GM20000 (cell line): Measurements from ENCODE around the gene RAB11FIP4.

Source experiments
- DNase-seq: peaks from one replicate; pipeline ENCODE4 v3.0.0; 2012; ENCODE audit warnings: low spot score
- TF ChIP-seq, protein P1 (sequence below): IDR thresholded peaks from 2 replicates; pipeline ENCODE4 v1.5.1; 2012; ENCODE audit warnings: mild to moderate bottlenecking, control low read depth; ENCODE audit errors: extremely low read depth, missing control alignments

RAB11FIP4 gene

GRCh38 chr17:31489295-31490018 lies 98.0 kb downstream of the RAB11FIP4 start:
- TF ChIP-seq, protein P1, sequence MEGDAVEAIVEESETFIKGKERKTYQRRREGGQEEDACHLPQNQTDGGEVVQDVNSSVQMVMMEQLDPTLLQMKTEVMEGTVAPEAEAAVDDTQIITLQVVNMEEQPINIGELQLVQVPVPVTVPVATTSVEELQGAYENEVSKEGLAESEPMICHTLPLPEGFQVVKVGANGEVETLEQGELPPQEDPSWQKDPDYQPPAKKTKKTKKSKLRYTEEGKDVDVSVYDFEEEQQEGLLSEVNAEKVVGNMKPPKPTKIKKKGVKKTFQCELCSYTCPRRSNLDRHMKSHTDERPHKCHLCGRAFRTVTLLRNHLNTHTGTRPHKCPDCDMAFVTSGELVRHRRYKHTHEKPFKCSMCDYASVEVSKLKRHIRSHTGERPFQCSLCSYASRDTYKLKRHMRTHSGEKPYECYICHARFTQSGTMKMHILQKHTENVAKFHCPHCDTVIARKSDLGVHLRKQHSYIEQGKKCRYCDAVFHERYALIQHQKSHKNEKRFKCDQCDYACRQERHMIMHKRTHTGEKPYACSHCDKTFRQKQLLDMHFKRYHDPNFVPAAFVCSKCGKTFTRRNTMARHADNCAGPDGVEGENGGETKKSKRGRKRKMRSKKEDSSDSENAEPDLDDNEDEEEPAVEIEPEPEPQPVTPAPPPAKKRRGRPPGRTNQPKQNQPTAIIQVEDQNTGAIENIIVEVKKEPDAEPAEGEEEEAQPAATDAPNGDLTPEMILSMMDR: no peak
- no peak for DNase-seq

- no peak for DNase-seq
- TF ChIP-seq, protein P1: no peak
Measured at GRCh38 chr17:31490019-31490650, 98.7 kb downstream of the RAB11FIP4 start.

- DNase-seq: no peak
- TF ChIP-seq, protein P1: no peak
Measured at GRCh38 chr17:31490671-31491375, 99.3 kb downstream of the RAB11FIP4 start.

DNA sequence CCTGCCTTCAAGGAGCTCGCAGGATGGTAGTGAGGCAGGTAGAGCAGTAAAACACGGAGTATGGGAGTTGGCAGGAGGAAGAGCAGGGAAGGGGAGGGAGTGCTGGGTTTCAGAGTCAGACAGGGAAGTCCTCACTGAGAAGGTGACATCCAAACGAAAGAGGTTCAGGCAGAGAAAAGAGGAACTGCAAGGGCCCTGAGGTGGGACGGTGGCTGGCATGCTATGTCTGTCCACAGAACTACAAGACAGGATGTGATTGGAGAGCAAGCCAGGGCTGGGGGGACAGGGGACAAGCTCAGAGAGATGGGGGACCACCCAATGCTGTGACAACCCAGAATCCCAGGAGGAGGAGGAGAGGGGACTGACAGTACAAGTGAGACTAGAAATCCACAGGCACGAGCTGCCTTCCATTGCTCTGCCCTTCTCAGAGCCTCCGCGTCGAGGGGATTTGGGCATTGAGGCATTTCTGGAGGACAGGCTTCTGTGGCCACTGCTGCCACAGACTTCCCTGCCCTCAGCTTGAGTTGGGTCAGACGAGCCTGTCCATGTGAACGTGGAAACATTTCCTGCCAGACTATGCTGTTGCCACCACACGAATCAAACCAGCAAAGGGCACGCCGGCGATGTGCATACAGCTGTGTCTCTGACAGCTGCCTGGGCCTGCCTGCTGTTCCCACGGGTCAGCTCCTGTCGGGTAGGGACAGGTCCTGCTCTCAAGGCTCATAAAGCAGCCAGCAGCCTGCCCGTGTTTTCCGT lies 100.1 kb downstream of the RAB11FIP4 start:
- TF ChIP-seq, protein P1: no peak
- peak; percentile 72 for DNase-seq

DNA sequence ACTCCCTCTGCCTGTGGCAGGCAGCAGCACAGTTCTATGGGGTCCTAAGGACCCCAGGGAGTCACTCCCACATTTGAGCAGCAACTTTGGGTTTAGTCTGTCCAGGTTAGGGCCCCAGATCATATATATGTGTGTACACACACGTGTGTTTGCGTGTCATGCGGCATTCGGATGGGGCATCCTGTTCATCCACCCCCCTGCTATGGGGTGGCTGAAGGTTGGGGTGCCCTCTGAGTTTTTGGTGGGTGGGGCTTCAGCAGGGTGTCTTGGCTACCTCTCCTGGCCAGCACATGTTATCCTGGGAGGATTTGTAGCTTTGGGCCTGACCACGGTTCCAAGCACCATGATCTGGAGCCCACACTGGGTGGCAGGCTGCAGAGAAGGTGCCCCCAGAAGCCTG lies 100.7 kb downstream of the RAB11FIP4 start:
- no peak for DNase-seq
- TF ChIP-seq, protein P1: no peak

GRCh38 chr17:31492880-31493655 lies 101.6 kb downstream of the RAB11FIP4 start:
- TF ChIP-seq, protein P1: no peak
- DNase-seq: peak; percentile 83
